Stimulated activated CD4-positive, alpha-beta T cell treated with anti-CD3 and anti-CD28 coated beads, TNF-alpha, amount 100 ng/mL, for 1 hour (primary cell): Measurements from ENCODE around the gene MAX.
"Not testable (repeated sequence)": the region's sequence is repeated elsewhere in the genome, so short reads cannot be mapped to it uniquely, and the experiment has no call there.

Experiments
- DNase-seq, 3 donors: peaks; one replicate each; pipeline ENCODE4 v3.0.0-alpha.2; 2020; ENCODE audit warnings: low read depth in 3 of 3, low spot score in 1 of 3

MAX gene

DNA sequence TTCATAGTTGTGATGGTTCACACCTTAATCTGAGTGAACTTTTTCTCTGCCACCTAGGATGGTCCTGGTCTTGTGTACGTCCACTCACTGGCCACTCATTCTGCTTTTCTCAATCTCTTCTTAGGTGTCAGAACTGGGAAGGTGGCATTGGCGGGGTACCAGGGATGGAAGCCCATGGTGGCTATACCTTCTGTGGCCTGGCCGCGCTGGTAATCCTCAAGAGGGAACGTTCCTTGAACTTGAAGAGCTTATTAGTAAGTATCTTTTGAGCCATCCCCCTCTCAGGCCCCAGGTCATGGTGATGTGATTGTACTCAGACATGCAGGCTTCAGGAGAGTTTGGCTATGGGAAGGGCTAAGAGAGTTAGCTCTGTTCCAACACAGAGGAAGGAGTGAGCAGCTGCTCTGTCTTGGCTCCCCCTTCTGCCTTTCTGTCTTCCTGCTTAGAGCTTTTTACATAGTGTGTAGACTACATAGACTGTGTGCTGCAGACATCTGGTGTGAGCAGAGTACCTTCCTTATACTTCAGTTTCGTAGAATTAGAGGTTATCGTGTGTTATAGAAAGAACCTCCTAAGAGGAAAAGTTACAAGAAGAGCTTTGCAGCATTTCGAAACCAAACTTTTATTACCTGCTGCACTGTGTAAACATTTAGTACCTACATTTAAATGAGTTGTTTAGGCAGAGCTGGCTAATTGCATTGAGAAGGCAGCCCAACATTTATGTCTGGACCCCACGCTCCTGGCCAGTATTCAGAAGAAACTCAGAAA is 61.5 kb downstream of the MAX start:
- no peak for DNase-seq

DNA sequence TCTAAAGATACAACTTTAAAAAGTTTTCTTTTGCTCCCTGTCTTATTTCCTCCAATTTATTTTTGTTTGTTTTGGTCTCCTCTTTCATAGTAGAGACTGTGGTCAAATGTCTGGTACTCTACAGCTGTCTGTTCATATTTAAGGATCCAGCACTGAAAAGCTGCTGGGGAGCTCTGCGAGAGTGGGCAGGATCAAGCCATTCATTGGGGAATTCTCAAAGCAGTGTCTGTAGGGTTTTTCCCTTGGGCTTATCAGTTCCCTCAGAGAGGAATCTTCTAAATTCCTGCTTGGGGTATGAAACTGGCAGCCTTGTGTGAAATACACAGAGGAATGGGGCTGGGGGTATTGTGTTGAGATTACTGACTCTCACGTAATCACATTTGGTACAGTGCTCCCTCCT is 63.4 kb downstream of the MAX start:
- no peak for DNase-seq

DNA sequence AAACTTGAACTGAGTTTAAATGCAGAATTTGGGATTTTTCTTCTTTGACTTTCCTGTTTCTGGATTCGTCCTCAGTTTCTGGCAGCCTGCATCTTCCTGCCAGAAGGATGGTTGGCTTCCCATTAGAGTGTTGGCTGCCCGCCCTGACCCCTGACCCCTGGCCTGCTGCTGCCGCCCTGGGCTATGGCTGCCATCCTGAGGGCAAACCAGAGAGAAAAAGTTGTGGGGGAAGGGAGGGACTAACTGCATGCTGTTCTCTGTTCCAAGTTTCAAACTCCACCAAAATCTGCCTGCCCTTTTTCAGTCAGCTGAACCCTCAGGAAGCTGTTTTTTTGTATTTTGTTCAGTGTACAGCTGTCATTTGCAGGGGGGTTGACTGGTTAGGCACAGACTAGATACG is 67.3 kb downstream of the MAX start:
- DNase-seq = no peak

DNA sequence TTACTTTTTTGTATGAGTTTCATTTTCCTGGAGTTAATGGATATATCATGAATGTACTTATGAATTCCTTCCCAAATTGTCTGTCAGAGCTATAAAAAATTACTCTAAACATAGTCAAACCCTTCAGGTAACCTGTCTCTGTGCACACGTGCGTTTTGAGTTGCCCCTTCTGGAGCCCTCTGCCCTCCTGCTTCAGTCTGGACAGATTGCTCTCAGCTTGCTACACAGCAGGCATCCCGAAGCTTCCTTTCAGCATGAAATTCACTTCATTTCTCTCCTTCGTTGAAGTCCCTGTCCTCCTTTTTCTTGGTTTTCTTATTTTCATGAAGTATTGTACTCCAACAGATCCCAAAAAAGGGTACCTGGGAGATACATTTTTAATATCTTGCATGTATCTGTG is 68.3 kb downstream of the MAX start:
- DNase-seq = no peak

DNA sequence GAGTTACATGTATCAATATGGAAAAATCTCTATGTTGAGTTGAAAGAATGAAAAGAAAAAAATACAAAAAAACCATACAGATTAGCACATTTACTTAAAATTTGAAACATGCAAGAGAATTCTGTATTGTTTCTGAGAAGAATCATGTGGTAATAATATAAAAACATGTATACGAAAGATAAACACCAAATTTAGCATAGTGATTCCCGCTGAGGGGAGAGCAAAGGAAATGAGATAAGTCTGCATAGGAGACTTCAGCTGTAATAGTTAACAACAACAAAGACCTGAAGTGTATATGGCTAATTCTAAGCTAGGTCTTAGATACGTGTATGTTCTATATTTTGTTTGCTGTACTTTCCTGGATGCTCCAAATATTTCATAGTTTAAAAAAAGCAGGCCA is 69.1 kb downstream of the MAX start:
- no peak for DNase-seq

DNA sequence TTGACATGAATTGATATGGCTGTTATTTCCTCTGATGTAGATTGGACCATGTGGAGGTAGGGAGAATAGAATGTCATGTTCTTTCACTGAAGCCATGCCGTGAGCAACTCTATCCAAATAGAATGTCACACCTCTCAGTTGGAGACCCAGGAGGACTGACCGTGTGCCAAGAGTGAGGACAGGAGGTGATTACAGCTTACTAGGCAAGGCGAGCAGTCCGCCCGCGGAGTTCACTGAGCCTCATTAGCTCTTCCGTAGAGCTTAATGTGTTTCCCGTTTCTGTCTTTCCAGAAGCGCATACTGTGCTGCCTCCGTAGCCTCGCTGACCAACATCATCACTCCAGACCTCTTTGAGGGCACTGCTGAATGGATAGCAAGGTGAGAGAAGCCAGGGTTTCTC is 70.0 kb downstream of the MAX start:
- no peak for DNase-seq

DNA sequence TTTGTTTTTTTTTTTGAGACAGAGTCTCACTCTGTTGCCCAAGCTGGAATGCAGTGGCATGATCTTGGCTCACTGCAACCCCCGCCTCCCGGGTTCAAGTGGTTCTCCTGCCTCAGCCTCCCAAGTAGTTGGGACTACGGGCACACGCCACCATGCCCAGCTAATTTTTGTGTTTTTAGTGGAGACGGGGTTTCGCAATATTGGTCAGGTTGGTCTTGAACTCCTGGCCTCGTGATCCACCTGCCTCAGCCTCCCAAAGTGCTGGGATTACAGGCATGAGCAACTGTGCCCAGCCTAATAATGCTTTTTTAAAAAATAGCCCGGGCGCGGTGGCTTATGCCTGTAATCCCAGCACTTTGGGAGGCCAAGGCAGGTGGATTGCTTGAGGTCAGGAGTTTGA is 71.0 kb downstream of the MAX start:
- DNase-seq = not testable (repeated sequence)

DNA sequence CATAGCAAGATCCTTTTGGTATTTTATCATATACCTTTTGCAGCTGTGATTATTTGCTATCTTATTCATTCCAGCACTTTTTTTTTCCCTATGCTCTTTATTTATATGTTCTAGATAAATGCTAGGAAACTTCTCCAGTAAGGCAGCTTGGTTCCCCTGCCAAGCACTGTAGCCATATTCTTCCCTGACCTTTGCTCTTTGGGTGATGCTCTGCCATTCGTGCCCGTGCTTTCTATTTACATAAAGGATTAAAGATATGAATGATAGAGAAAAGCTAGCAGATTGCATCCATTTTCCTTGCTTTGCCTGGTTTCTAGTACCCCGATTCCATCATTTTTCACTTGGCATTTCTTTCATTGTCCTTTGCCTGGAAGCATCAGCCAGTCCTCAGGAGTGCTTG is 73.4 kb downstream of the MAX start:
- DNase-seq = no peak

DNA sequence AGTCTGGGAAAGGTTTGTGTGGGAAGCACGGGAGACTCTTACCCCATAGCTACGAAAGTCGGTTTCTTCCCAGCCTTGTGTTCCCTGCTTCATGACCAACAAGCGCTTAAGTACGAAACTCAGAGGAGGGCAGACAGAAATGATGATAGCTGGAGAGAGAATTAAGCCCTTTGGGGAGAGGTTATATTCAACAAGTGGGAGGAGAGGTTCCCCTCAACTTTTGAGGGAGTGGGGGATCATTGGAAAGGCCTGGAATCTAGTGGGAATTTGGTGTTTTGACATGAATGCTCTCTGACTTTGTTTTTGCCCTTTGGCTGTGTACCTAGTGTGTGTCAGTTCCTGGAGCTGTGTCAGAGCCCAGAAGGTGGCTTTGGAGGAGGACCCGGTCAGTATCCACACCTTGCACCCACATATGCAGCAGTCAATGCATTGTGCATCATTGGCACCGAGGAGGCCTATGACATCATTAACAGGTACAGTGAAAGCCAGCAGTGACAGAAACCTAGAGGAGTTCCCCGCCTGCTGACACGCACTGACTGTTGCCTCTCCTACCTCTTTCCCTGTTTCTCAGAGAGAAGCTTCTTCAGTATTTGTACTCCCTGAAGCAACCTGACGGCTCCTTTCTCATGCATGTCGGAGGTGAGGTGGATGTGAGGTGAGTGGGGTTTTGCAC is 75.1 kb downstream of the MAX start:
- no peak for DNase-seq

DNA sequence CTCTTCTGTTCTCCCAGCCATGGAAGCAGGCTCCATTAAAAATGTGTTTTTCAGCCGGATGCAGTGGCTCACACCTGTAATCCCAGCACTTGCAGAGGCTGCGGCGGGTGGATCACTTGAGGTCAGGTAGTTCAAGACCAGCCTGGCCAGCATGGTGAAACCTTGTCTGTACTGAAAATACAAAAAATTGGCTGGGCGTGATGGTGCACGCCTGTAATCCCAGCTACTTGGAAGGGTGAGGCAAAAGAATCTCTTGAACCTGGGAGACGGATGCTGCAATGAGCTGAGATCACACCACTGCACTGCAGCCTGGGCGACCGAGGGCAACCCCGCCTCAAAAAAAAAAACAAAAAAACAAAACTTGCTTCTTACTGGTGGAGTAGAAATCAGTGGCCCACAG is 75.8 kb downstream of the MAX start:
- no peak for DNase-seq

DNA sequence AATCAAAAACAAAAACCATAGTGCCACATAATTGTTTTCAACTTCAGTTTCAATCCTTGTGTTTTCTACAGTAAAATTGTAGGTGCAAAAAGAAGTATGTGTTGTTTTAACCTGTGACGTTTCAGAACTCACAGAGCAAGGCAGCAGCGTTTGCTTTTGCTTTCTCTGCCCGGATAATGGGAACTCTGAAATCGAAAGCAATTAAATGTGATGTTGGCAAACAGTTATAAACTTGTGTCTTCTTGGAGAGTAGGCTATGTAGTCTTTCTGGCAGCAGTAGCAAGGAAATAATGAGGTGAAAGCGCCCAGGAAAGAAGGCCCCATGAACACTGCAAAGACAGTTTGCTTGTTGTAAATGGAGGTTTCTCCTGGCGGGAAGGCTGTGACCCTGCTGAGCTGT is 76.5 kb downstream of the MAX start:
- DNase-seq = no peak
